Pons (tissue), 1 donor: ENCODE results near the gene NCOA4.
"Not testable (repeated sequence)": the region's sequence is repeated elsewhere in the genome, so short reads cannot be mapped to it uniquely, and the experiment has no call there.

Source experiments
- DNase-seq: peaks from one replicate; pipeline ENCODE4 v3.0.0-alpha.2; 2016; ENCODE audit warnings: low spot score

Gene NCOA4

GRCh38 chr10:46052057-46052790 lies 21.8 kb upstream of the NCOA4 start:
- no peak for DNase-seq

GRCh38 chr10:46050941-46051623 lies 20.7 kb upstream of the NCOA4 start:
- no peak for DNase-seq

GRCh38 chr10:46049497-46049831 lies 19.0 kb upstream of the NCOA4 start:
- not testable (repeated sequence) for DNase-seq

- DNase-seq: no peak
These were observed 17.7 kb upstream of the NCOA4 start for GRCh38 chr10:46048152-46048551.

GRCh38 chr10:46046261-46046660 lies 15.8 kb upstream of the NCOA4 start, which contains the start of gene MSMB:
TSS of gene MSMB (minus strand) at chr10:46046269. CDS start at chr10:46046237, 32 bp downstream.
- no peak for DNase-seq

- no peak for DNase-seq
These were observed 12.1 kb upstream of the NCOA4 start for GRCh38 chr10:46042527-46042926.

- DNase-seq: no peak
These were observed 9.6 kb upstream of the NCOA4 start for GRCh38 chr10:46040004-46040403.

- DNase-seq: no peak
These were observed 6.8 kb upstream of the NCOA4 start for GRCh38 chr10:46037107-46037825.

- DNase-seq: no peak
These were observed 5.8 kb upstream of the NCOA4 start for GRCh38 chr10:46035923-46036849.

GRCh38 chr10:46033602-46034011 lies 3.2 kb upstream of the NCOA4 start:
- no peak for DNase-seq

- DNase-seq: no peak
These were observed 1.5 kb upstream of the NCOA4 start for GRCh38 chr10:46031648-46032532.

- DNase-seq: no peak
These were observed 877 bp downstream of the NCOA4 start for GRCh38 chr10:46029461-46030030.

- DNase-seq: peak; percentile 66
These were observed 1.6 kb downstream of the NCOA4 start for GRCh38 chr10:46028584-46029460.

- DNase-seq: no peak
These were observed 4.3 kb downstream of the NCOA4 start for GRCh38 chr10:46026106-46026505.

- no peak for DNase-seq
These were observed 5.0 kb downstream of the NCOA4 start for GRCh38 chr10:46025406-46025805.

- DNase-seq: no peak
These were observed 5.5 kb downstream of the NCOA4 start for GRCh38 chr10:46024948-46025347.

- DNase-seq: peak; percentile 90
These were observed 7.3 kb downstream of the NCOA4 start for GRCh38 chr10:46022978-46023702.

GRCh38 chr10:46020344-46020657 lies 10.1 kb downstream of the NCOA4 start:
- no peak for DNase-seq
